HK-2 (cell line): ENCODE results near the gene CAPS.

Experiments
- DNase-seq: peaks from one replicate; pipeline ENCODE4 v3.0.0-alpha.2; 2018; ENCODE audit not compliant: unreplicated experiment

Gene CAPS

GRCh38 chr19:5908773-5909442 lies 5.1 kb upstream of the CAPS start:
- no peak for DNase-seq

GRCh38 chr19:5910638-5910907 lies 3.5 kb upstream of the CAPS start:
- DNase-seq = no peak

DNA sequence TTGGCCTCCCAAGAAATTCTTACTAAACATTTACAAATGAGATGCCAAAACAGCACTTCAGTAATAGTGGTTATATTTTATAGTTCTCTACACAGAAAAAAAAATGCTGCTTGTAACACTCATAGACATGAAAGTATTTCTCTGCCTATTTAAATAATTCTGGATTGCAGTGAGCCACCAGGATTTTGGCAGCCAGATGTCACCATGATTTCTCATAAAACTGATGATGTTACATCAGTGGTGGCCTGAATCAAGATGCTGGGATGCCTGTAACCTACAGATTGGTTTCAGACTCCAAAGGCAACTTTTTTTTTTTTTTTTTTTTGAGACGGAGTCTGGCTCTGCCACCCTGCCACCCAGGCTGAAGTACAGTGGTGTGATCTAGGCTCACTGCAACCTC lies 2.7 kb upstream of the CAPS start:
- no peak for DNase-seq

- no peak for DNase-seq
These were observed 312 bp downstream of the CAPS start for GRCh38 chr19:5914358-5914774.

DNA sequence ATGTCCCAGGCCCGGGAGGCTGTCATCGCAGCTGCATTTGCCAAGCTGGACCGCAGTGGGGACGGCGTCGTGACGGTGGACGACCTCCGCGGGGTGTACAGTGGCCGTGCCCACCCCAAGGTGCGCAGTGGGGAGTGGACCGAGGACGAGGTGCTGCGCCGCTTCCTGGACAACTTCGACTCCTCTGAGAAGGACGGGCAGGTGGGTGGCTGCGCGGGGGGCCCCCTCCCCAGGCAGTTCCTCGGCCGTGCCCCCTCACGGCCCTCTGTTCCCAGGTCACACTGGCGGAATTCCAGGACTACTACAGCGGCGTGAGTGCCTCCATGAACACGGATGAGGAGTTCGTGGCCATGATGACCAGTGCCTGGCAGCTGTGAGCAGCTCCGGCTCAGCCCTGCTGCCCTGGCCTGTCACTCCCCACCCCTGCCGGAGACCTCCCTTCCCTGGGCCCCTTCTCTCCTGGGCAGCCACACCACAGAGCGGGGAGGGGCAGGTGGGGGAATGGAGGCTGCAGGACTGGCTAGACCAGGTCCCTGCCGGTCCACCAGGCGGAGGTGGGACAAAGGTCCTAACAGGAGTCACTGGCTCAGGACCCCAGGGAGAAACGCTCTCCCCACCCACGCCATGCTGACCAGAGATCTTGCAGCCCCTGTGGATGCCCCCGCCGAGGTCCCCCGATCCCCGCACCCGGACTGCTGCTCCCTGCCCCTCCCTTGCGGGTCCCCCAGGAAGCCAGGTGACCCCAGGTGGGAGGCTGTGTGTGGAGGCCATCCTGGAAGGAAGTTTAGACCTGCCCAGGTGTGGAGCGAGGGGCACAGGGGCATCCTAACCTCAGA lies 1.1 kb downstream of the CAPS start:
- DNase-seq = no peak

GRCh38 chr19:5915782-5916165 lies 1.7 kb downstream of the CAPS start:
- DNase-seq = no peak

DNA sequence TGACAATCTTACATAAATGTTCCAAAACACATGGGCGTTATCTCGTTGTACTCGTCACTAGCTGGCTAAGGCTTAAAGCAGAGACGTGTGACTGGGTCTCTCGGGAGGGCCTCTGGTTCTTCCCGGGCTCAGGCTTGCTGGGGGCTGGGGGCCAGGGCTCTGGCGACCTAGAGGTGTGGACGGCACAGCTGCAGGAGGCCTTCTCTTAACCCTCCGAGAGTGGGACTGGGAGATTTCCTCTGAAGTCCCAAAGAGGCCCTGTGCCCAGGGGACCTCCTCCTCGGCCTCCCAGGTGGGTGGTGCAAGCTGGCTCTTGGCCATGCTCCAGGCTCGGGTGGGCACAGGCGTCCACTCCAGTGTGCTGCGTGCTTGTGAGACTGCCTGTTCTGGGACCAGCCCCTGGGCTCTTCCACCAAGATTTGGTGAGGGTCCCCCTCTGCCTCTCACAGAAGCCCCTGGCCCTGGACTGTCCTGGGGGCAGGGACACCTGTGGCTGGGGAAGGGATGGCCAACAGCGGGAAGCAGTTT lies 2.2 kb downstream of the CAPS start:
- no peak for DNase-seq

DNA sequence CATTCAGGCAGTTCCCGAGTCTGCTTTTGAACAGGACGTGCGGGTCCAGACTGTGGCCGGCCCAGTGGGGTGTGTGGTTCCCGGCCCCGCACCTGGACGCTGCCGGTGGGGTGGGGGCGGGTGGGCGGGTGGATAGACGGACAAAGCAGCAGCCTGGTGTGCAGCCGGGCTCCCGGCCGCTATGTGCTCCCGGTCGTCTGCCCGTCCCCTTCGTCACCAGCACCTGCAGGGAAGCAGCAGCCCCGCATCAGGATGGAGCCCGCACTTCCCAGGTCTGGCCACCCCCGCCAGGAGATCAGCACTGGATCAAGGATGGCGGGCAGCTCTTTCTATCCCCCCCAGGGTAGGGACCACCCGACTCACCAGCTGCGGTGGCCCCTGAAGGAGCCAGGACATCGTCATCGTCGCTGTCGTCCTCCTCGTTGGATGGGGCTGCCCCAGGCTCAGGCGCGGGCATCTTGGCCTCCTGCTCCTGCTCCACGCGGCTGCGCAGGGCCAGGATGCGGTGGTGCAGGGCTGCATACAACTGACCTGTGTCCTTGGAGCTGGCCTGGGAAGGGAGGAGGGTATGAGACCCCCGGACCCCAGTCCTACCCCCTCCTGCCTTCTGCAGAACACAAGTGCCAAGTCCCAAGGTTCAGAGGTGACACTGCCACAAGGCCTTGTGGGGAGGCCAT lies 3.5 kb downstream of the CAPS start:
- DNase-seq = no peak

GRCh38 chr19:5918463-5919079 lies 4.5 kb downstream of the CAPS start:
- no peak for DNase-seq

DNA sequence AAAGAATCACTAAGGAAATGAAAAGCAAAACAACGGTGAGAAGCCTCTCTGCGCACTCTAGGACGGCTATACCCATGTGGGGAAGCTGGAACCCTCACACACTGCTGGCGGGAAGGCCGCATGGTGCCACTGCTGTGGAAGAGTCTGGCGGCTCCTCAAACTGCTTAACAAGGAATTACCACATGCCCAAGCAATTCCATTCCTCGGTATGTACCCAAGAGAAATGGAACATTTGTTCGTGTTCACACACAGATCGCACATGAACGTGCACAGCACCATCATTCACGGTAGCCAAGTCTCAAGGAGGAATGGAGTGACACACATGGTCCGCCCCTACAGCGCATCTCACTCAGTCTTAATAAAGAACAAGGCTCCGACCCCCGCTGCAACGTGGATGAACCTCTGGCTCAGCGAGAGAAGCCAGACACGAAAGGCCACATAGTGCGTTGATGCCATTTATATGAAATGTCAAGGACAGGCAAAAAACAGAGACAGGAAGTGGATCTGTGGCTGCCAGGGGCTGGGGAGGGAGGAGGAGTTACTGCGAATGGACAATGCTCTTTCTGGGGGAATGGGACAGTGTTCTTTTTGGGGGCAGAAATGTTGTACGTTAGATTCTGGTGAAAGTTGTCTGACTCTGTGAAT lies 7.6 kb downstream of the CAPS start:
- no peak for DNase-seq

GRCh38 chr19:5922161-5922545 lies 8.1 kb downstream of the CAPS start:
- no peak for DNase-seq

DNA sequence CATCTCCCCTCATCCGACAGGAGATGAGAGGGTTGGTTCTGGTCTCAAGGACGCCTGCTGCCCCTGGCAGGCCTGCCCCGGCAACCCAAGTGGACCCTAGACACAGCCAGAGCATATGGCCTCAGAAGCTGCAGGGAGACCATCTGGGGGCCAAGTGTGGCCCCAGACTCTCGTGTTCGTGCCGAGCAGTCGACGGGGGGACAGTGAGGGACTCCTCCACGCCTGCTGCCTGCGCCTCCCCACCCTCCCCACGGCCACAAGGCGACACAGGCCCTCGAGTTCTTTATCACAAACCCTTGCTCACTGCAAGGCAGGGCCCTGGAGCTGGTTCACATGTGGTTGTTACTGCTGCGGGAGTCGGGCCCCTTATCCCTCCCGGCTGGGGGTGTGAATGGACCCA lies 9.3 kb downstream of the CAPS start:
- DNase-seq = no peak

DNA sequence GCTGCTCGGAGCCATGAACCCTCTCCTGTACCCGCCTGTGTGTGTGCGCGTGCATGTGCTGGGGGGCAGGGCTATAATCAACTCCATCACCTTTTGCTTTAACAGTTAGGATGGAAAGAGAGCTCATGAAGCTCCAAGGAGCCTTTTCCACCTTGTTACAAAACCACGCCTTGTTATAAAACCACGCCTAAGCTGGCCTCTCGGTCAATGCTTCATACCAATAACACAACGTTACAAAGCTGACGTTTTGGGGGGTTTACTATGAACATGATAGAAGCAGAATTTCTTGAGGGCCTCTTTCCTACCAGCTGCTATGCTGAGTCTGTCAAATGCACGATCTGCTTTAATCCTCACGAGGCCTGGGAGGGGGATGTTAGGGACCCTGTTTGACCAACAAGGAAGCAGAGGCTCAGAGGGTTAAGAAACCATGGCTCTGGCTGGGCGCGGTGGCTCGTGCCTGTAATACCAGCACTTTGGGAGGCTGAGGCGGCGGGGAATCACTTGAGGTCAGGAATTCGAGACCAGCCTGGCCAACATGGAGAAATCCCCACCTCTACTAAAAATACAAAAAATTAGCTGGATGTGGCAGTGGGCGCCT lies 11.9 kb downstream of the CAPS start:
- no peak for DNase-seq

GRCh38 chr19:5926641-5927440 lies 12.8 kb downstream of the CAPS start:
- no peak for DNase-seq

GRCh38 chr19:5927441-5927821 lies 13.4 kb downstream of the CAPS start:
- DNase-seq = no peak

GRCh38 chr19:5929179-5929578 lies 15.1 kb downstream of the CAPS start:
- no peak for DNase-seq

GRCh38 chr19:5929625-5930024 lies 15.6 kb downstream of the CAPS start:
- DNase-seq = no peak

- DNase-seq = no peak
These were observed 17.2 kb downstream of the CAPS start for GRCh38 chr19:5931251-5931650.

DNA sequence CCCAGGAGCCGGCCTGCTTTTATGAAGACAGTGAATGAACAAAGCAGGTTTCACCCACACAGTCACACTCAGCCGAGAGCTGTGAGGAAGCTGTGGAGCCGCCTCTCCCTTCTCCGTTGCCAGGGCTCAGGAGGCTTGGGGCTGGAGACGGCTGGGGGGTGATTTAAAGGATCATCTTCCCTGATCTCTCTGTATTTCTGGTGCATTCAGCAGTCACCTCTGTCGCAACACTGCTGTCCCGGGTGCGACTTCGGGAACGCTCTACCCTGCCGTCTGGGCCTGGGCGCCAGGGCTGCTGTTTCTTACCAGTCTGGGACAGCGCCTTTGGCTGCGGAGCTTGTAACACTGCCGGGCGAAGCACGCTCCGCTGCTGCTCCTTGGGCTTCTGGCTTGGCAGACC lies 18.1 kb downstream of the CAPS start:
- DNase-seq = no peak

DNA sequence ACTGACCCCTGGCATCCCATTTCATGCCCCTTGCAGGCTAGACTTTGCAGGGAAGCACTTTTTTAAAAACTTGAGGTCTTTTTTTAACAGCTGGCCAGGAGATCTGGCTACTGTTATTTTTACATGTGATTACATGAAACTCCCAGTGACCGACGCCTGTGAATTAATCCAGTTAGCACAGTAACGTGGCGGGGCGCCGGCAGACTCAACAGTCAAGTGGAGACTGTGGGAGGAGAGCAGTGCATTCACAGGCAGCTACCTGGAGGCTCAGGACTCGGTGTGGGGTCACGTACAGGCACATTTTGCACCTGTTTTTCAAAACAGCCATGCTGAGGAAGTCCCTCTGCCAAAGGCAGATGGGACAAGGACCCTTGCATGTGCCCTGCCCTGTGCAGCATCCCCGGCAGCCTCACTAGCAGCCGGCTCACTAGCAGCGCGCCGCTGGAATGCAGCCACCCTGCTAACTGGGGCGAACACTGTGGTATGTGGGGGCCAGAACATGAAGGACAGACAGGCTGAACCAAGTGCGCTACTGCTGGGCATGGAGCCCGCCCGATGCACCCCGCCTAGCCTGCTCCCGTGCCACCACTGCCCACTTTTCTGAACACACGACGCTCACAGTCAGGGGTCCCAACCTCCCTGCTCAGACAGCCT lies 18.7 kb downstream of the CAPS start:
- DNase-seq = no peak
